ENCODE data around the gene ASTN2.

Gene ASTN2

DNA sequence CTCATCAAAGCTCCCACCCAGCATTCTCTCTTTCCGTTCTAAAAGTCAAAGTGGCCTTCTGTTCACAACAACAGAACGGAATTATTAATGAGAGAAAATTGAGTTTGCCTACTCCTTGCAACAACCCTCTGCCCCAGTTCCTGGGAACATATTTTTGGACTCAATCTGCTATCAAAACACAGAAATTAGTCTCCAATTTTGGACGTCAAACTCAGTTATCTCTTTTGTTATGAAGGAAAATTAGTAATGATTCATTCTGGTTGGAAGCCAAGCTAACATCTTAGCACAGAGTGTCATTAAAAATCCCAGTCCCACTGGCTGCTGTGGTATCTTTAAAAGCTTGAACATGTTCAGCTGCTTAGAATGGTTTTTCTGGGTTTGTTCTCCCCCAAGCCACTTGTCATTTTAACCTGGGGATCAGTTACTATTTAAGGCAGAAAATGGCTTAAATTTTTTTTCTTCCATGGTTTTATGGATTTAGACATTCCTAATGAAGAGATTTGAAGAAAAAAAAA lies 384.5 kb downstream of the ASTN2 start:
- H3K79me2 ChIP-seq (ENCODE audit: control insufficient read depth, low read length), result no peaks in the 10 kb centered on the region
- H3K9me3 ChIP-seq (ENCODE audit: control insufficient read depth, insufficient read depth, low read length), result no peaks in the 10 kb centered on the region
- no peaks in the 10 kb centered on the region; the same call in 1 of the 2 replicates for H3K36me3 ChIP-seq (ENCODE audit: control insufficient read depth, low read length)
- H3K4me1 ChIP-seq (ENCODE audit: control insufficient read depth, low read length), result peaks cover 7% of the 10 kb centered on the region
- H3K27me3 ChIP-seq (ENCODE audit: control insufficient read depth, low read length), result no peaks in the 10 kb centered on the region
- no peaks in the 10 kb centered on the region for H3K9me2 ChIP-seq (replicated peaks; ENCODE audit: control insufficient read depth, low read length)
- no peaks in the 10 kb centered on the region for H4K20me1 ChIP-seq (ENCODE audit: control insufficient read depth, insufficient read depth, low read depth, low read length)
- no peak overlapping the region for H3K27ac ChIP-seq (ENCODE audit: low read depth, low read length)
- no peak overlapping the region for H3K4me3 ChIP-seq (ENCODE audit: low read length)
- no peak overlapping the region for H3K4me2 ChIP-seq (ENCODE audit: low read length)
- no peaks in the 10 kb centered on the region for H3F3A ChIP-seq (ENCODE audit: control insufficient read depth, insufficient read depth)
- TF ChIP-seq EZH2phosphoT487 (IDR thresholded peaks at IDR 0.05; ENCODE audit: borderline replicate concordance, low read length) (no peak), CTCF (IDR thresholded peaks at IDR 0.05; ENCODE audit: low read depth, low read length, poor library complexity, severe bottlenecking) (no peak)

- no peak overlapping the region for H3K4me2 ChIP-seq (ENCODE audit: low read length)
- no peaks in the 10 kb centered on the region for H3K9me3 ChIP-seq (ENCODE audit: control insufficient read depth, insufficient read depth, low read length)
- no peaks in the 10 kb centered on the region; the same call in 1 of the 2 replicates for H3K36me3 ChIP-seq (ENCODE audit: control insufficient read depth, low read length)
- H4K20me1 ChIP-seq (ENCODE audit: control insufficient read depth, insufficient read depth, low read depth, low read length), result no peaks in the 10 kb centered on the region
- H3K27ac ChIP-seq (ENCODE audit: low read depth, low read length), result no peak overlapping the region
- TF ChIP-seq CTCF (IDR thresholded peaks at IDR 0.05; ENCODE audit: low read depth, low read length, poor library complexity, severe bottlenecking) (no peak), EZH2phosphoT487 (IDR thresholded peaks at IDR 0.05; ENCODE audit: borderline replicate concordance, low read length) (no peak)
- peaks cover 16% of the 10 kb centered on the region for H3K4me1 ChIP-seq (ENCODE audit: control insufficient read depth, low read length)
- no peaks in the 10 kb centered on the region for H3K79me2 ChIP-seq (ENCODE audit: control insufficient read depth, low read length)
- H3K27me3 ChIP-seq (ENCODE audit: control insufficient read depth, low read length), result no peaks in the 10 kb centered on the region
- no peak overlapping the region for H3K4me3 ChIP-seq (ENCODE audit: low read length)
- H3K9me2 ChIP-seq (replicated peaks; ENCODE audit: control insufficient read depth, low read length), result no peaks in the 10 kb centered on the region
- H3F3A ChIP-seq (ENCODE audit: control insufficient read depth, insufficient read depth), result no peaks in the 10 kb centered on the region
These were observed 385.5 kb downstream of the ASTN2 start for GRCh38 chr9:117029341-117029740.

- no peaks in the 10 kb centered on the region for H3K27me3 ChIP-seq (ENCODE audit: control insufficient read depth, low read length)
- H3K9me3 ChIP-seq (ENCODE audit: control insufficient read depth, insufficient read depth, low read length), result no peaks in the 10 kb centered on the region
- H3K36me3 ChIP-seq (ENCODE audit: control insufficient read depth, low read length), result no peaks in the 10 kb centered on the region; the same call in 1 of the 2 replicates
- no peak overlapping the region for H3K4me3 ChIP-seq (ENCODE audit: low read length)
- H3F3A ChIP-seq (ENCODE audit: control insufficient read depth, insufficient read depth), result no peaks in the 10 kb centered on the region
- H4K20me1 ChIP-seq (ENCODE audit: control insufficient read depth, insufficient read depth, low read depth, low read length), result no peaks in the 10 kb centered on the region
- H3K4me2 ChIP-seq (ENCODE audit: low read length), result no peak overlapping the region
- no peaks in the 10 kb centered on the region for H3K79me2 ChIP-seq (ENCODE audit: control insufficient read depth, low read length)
- TF ChIP-seq CTCF (IDR thresholded peaks at IDR 0.05; ENCODE audit: low read depth, low read length, poor library complexity, severe bottlenecking) (no peak), EZH2phosphoT487 (IDR thresholded peaks at IDR 0.05; ENCODE audit: borderline replicate concordance, low read length) (no peak)
- H3K9me2 ChIP-seq (replicated peaks; ENCODE audit: control insufficient read depth, low read length), result no peaks in the 10 kb centered on the region
- peaks cover 24% of the 10 kb centered on the region for H3K4me1 ChIP-seq (ENCODE audit: control insufficient read depth, low read length)
- H3K27ac ChIP-seq (ENCODE audit: low read depth, low read length), result no peak overlapping the region
These were observed 386.6 kb downstream of the ASTN2 start for GRCh38 chr9:117028103-117028858.

Data from DOHH2 (cell line).